Urinary bladder (tissue), 4 donors: ENCODE results near the gene PILRA. TPM values are rescaled to one million over a fixed set of nuclear protein-coding genes. Genes with fewer than 3 reads are reported as not detected.
"Not testable (repeated sequence)": the region's sequence is repeated elsewhere in the genome, so short reads cannot be mapped to it uniquely, and the experiment has no call there.

ENCODE experiments used
- DNase-seq: peaks from one replicate; pipeline ENCODE4 v3.0.0-alpha.2; 2015; ENCODE audit errors: extremely low spot score
- H3K27ac ChIP-seq: one replicate; pipeline ENCODE4 v1.5.1; 2013; ENCODE audit warnings: low read depth, mild to moderate bottlenecking, moderate library complexity
- H3K36me3 ChIP-seq: one replicate; pipeline ENCODE4 v1.6.1; 2013; ENCODE audit warnings: mild to moderate bottlenecking, moderate library complexity; ENCODE audit not compliant: insufficient read depth
- H3K4me1 ChIP-seq: one replicate; pipeline ENCODE4 v1.6.1; 2013; ENCODE audit warnings: mild to moderate bottlenecking, moderate library complexity; ENCODE audit not compliant: insufficient read depth
- H3K4me3 ChIP-seq: one replicate; pipeline ENCODE4 v1.5.1; 2013; ENCODE audit warnings: low read depth, low read length
- WGBS: extraction: QIAGEN DNeasy Blood & Tissue Kit; methylation state at CpG from one replicate; pipeline ENCODE4 v1.1.7; 2013; 5-methylcytosine and 5-hydroxymethylcytosine counted together
- polyA plus RNA-seq: library from polyadenylated mRNA; stranded (reverse); fragments of 200-250 nt; gene quantifications from one replicate; pipeline ENCODE4 v1.2.3, GENCODE V29; 2013
- total RNA-seq: library from RNA; depleted of rRNA; stranded (reverse); fragments of >200 nt; gene quantifications from one replicate; pipeline ENCODE4 v1.2.3, GENCODE V29; 2014
- donor health status: healthy with polysubstance abuse.
- donor health status: healthy.

Gene PILRA
- total and polyA plus RNA-seq, 2 donors: 2.2 to 27.8 TPM

DNA sequence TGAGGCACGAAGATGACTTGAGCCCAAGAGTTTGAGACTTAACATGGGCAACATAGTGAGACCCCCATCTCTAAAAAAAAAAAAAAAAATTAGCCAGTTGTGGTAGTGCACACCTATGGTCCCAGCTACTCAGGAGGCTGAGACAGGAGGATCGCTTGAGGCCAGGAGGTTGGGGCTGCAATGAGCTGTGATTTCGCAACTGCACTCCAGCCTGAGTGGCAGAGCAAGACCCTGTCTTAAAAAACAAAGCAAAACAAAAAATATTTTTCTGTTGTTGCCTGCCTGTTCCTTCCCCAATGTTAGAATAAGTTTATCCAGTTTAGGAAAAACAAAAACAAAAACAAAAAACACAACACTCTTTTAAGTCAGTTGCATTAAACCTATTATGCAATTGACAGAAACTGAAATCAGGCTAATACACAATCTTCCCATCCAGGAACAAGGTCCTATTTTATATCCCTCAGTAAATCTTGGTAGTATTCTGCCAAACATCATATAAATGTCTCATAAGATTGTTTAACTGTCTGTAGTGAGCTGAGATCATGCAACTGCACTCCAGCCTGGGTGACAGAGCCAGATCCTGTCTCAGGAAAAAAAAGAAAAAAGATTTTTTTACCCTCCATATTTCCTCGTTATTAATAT lies 4.9 kb downstream of the PILRA start:
- peak; percentile 23 for DNase-seq
- Histone ChIP-seq H3K4me1 (no peaks in the 10 kb centered on the region), H3K36me3 (no peaks in the 10 kb centered on the region), H3K4me3 (no peak overlapping the region), H3K27ac (no peak overlapping the region)
- WGBS: 66% methylated on average over 4 of the region's 4 CpGs

DNA sequence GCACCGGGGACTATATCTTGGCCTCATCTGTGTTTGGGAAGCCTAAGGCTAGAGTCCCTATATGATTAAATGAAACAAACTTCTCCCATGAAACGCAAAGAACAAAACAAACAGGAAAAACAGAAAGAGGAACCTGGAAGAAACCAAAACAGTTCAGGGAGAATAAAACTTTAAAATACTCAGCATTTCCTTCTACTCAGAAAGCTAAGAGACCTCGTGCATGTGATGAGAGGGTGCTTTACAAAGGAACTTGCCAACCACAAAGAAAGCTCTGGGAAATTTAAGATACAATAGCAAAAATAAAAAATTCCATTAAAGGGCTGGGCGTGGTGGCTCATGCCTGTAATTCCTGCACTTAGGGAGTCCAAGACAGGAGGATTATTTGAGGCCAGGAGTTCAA lies 6.9 kb downstream of the PILRA start:
- 74% methylated on average over 4 of the region's 4 CpGs for WGBS
- no peaks in the 10 kb centered on the region for H3K4me1 ChIP-seq
- no peaks in the 10 kb centered on the region for H3K36me3 ChIP-seq
- no peak overlapping the region for H3K4me3 ChIP-seq
- H3K27ac ChIP-seq: no peak overlapping the region
- no peak for DNase-seq

DNA sequence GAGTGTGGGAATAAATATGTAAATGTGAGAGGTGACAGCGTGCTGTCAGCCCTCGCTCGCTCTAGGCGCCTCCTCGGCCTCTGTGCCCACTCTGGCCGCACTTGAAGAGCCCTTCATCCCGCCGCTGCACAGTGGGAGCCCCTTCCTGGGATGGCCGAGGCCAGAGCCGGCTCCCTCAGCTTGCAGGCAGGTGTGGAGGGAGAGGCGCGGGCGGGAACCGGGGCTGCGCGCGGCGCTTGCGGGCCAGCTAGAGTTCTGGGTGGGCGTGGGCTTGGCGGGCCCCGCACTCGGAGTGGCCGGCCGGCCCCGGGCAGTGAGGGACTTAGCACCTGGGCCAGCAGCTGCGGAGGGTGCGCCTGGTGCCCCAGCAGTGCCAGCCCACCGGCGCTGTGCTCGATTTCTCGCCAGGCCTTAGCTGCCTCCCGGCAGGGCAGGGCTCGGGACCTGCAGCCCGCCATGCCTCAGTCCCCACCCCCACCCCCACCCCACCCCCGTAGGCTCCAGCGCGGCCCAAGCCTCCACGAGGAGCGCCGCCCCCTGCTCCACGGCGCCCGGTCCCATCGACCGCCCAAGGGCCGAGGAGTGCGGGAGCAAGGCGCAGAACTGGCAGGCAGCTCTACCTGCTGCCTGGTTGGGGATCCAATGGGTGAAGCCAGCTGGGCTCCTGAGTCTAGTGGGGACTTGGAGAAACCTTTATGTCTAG lies 8.4 kb downstream of the PILRA start:
- not testable (repeated sequence) for DNase-seq, H3K27ac ChIP-seq, H3K4me1 ChIP-seq, H3K4me3 ChIP-seq, H3K36me3 ChIP-seq
- 88% methylated on average over 49 of the region's 49 CpGs for WGBS

DNA sequence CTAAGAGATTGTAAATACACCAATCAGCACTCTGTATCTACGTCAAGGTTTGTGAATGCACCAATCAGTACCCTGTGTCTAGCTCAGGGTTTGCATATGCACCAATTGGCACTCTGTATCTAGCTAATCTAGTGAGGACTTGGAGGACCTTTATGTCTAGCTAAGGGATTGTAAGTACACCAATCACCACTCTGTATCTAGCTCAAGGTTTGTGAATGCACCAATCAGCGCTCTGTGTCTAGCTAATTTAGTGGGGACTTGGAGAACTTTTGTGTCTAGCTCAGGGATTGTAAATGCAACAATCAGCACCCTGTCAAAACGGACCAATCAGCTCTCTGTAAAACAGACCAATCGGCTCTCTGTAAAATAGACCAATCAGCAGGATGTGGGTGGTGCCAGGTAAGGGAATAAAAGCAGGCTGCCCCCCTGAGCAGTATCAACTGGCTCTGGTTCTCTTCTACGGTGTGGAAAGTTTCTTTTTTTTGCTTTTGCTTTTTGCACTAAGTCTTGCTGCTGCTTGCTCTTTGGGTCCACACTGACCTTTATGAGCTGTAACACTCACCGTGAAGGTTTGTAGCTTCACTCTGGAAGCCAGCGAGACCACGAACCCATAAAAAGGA lies 9.1 kb downstream of the PILRA start:
- 79% methylated on average over 8 of the region's 8 CpGs for WGBS
- H3K4me1 ChIP-seq, H3K27ac ChIP-seq, H3K4me3 ChIP-seq, H3K36me3 ChIP-seq, DNase-seq: not testable (repeated sequence)

DNA sequence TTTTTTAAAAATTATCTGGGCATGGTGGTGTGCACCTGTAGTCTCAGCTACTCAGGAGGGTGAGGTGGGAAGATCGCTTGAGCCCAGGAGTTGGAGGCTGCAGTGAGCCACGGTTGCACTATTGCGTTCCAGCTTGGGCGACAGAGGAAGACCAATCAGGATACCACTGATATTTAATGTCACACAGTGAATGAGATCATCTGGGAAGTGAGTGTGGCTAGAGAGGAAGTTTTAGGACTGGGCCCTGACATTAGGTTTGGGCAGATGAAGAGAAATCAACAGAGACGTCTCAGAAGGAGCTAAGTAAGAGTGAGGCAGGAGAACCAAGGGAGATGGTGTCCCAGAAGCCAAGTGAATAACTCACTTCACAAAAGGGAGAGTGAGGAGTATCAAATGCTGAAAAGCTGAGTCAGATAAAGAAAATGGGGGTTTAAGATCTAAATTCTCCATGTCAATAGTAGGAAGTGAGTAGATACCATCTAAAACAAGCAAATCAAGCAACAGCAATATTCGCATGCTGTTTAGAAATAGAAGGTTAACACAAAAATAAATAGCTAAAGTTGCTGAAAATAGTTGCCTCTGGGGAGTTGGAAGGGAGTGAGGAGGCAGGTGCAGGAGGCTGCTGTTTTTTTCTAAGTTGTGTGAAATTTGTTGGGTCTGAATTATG lies 11.5 kb downstream of the PILRA start:
- WGBS: 84% methylated on average over 6 of the region's 6 CpGs
- DNase-seq: no peak
- no peak overlapping the region for H3K4me3 ChIP-seq
- H3K4me1 ChIP-seq: no peaks in the 10 kb centered on the region
- no peak overlapping the region for H3K27ac ChIP-seq
- no peaks in the 10 kb centered on the region for H3K36me3 ChIP-seq

DNA sequence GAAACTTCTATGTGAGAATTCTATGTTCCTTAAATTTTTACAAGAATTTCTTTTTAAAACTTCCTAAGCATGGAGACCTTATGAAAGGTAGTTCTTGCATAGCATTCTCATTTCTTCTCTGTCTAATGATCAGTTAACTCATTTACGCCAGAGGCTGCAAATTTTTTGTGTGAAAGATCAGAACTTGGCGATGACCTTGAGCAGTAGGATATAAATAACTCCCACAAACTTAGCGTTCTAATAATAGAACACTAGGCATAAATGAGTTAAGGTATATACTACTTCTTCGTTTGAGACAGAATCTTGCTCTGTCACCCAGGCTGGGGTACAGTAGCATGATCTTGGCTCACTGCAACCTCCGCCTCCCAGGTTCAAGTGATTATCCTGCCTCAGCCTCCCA lies 13.7 kb downstream of the PILRA start:
- Histone ChIP-seq H3K36me3 (no peaks in the 10 kb centered on the region), H3K27ac (no peak overlapping the region), H3K4me3 (no peak overlapping the region), H3K4me1 (no peaks in the 10 kb centered on the region)
- WGBS: 56% methylated on average over 5 of the region's 5 CpGs
- no peak for DNase-seq

DNA sequence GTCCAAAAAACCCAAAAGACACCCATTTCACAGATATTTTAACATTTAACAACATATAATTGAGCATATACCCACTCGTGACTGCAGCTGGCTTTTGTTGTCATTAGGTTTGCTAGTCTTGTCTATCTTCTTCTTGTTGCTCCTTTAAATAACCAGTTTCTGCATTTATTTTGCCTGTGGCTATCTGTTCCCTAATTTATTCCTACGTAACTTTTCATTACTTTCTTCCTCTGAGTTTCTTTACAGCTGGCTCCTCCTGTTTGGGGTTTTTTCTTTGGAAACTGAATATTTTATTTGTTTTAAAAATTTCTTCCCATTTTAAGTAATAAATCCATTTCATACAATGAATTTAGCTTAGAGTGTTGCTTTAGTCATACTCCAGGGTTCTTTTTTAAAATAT lies 14.4 kb downstream of the PILRA start:
- no peak overlapping the region for H3K4me3 ChIP-seq
- no peaks in the 10 kb centered on the region for H3K36me3 ChIP-seq
- WGBS: 84% methylated on average over 2 of the region's 2 CpGs
- H3K27ac ChIP-seq: no peak overlapping the region
- no peak for DNase-seq
- H3K4me1 ChIP-seq: no peaks in the 10 kb centered on the region

DNA sequence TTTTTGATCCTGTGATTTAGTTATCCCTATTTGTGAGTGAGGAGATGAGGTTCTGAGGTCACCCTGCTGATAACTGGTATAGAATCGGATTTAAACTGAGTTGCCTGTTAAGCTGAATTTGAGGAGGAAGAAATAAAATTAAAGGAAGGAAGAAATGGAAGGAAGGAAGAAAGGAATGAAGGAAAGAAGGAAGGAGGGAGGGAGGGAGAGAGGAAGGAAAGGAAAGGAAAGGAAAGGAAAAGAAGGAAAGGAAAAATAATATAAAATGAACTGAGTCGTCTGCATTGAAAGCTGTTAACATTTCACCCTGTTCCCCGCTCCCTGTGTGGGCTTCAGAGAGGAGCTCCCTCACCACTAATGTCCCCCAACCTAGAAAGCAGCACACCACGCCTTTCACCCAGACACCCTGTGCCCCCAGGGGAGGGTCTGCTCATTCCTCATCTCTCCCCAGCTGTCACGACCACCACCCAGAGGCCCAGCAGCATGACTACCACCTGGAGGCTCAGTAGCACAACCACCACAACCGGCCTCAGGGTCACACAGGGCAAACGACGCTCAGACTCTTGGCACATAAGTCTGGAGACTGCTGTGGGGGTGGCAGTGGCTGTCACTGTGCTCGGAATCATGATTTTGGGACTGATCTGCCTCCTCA lies 16.3 kb downstream of the PILRA start:
- no peaks in the 10 kb centered on the region for H3K4me1 ChIP-seq
- 67% methylated on average over 9 of the region's 9 CpGs for WGBS
- no peak overlapping the region for H3K27ac ChIP-seq
- no peaks in the 10 kb centered on the region for H3K36me3 ChIP-seq
- no peak for DNase-seq
- no peak overlapping the region for H3K4me3 ChIP-seq

DNA sequence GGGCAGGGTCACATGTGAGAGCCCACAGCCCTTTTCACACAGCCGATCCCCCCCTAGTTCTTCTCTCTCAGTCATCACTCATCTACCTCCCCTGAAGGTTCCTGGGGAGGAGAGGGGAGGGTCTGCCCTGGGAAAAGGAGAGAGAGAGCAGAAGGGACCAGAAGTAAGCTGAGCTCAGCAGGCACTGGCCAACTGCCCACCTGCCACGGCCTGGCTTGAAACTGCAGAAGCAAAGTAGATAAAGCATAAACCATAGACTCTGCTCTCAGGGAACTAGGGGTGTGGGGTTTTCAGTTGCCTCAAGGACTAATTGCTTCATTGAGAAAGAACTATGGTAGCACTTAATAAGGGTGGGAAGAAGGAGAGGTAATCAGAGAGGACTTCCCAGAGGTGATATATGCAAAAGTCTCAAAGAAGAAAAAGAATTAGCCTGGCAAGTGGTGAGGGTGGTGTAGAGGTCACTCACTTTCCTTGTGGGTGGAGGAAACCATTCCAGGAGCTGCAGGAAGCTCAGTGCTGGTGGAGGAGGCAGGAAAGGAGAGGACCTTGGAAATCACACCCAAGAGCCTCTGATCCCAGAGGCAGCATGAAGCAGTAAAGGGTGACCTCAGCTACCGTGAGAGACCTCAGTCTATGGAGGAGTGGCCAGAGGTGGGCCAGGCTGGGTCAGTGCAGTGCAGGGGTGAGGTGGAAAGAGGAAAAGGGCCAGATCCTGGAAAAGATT lies 17.2 kb downstream of the PILRA start:
- Histone ChIP-seq H3K4me1 (no peaks in the 10 kb centered on the region), H3K36me3 (no peaks in the 10 kb centered on the region), H3K4me3 (no peak overlapping the region), H3K27ac (no peak overlapping the region)
- no peak for DNase-seq
- 49% methylated on average over 3 of the region's 3 CpGs for WGBS

DNA sequence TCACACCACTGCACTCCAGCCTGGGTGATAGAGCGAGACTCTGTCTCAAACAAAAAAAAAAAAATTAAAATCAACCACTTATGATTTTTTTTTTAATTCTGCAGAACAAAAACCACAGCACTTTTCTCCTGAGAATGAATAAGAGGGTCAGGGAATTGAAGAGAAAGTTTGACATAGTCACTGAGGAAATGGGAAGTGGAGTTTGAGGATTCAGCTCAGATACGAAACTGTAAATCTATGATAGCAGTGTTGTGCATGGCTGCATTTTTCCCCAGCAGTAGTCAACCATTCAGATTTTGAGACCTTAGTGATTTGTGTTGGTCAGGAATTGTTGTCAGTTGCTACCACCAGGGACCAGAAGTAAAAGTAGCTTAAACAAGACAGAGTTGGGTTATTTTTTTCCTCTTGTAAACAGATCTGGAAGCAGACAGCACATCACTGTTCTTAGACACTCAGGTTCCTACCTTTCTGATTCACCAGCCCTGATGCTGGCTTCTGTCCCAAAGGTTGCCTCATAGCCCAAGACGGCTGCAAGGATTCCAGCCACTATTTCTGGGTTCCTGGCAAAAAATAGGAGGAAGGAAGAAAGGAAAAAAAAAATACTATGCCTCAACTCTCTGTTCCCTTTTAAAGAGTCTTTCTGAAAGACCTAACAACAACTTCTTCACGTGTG lies 20.1 kb downstream of the PILRA start:
- WGBS: 72% methylated on average over 4 of the region's 4 CpGs
- no peak for DNase-seq
- H3K27ac ChIP-seq: no peak overlapping the region
- no peaks in the 10 kb centered on the region for H3K4me1 ChIP-seq
- H3K4me3 ChIP-seq: no peak overlapping the region
- no peaks in the 10 kb centered on the region for H3K36me3 ChIP-seq

DNA sequence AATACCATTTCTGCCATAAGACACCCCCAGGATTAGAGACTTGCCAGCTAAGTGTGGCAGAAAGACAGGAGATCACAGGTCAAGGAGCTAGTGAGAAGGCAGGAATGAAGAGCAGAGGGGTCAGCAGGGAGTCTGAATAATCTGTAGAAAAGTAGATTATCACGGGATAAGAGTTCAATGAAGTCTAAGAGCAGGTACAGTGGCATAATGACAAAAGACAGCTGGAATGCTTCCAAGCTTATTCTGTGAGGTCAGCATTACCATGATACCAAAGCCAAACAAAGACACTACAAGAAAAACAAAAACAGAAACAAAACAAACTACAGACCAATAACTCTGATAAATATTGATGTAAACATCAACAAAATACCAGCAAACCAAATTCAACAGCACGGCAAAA lies 20.8 kb downstream of the PILRA start:
- 73% methylated on average over 2 of the region's 2 CpGs for WGBS
- Histone ChIP-seq H3K4me1 (no peaks in the 10 kb centered on the region), H3K27ac (no peak overlapping the region), H3K4me3 (no peak overlapping the region), H3K36me3 (no peaks in the 10 kb centered on the region)
- DNase-seq: no peak

DNA sequence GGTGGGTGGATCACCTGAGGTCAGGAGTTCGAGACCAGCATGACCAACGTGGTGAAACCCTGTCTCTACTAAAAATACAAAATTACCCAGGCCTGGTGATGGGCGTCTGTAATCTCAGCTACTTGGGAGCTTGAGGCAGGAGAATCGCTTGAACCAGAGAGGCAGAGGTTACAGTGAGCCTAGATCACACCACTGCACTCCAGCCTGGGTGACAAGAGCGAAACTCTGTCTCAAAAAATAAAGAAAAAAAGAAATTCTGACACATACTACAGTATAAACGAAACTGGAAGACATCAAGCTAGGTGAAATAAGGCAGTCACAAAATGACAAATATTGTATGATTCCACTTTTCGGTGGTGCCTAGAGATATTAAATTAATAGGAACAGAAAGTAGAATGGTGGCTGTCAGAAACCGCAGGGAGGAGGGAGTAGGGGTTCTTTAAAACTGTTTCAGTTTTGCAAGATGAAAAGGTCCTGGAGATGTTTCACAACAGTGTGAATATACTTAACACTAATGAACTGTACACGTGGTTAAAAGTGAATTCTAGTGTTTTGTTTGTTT lies 23.2 kb downstream of the PILRA start:
- no peak overlapping the region for H3K4me3 ChIP-seq
- no peak for DNase-seq
- no peaks in the 10 kb centered on the region for H3K36me3 ChIP-seq
- H3K4me1 ChIP-seq: no peaks in the 10 kb centered on the region
- no peak overlapping the region for H3K27ac ChIP-seq
- WGBS: 69% methylated on average over 9 of the region's 9 CpGs
